ENCODE measurements around the gene BICC1. TPM values are rescaled to one million over a fixed set of nuclear protein-coding genes. Genes with fewer than 3 reads are reported as not detected.

BICC1 gene
- total and polyA plus RNA-seq, 2 of the 13 experiments (the other 11 are each of a cell fraction or from before 2014, with no cell fraction given), result 0.18 to 1.5 TPM

GRCh38 chr10:58546722-58547445, 34.2 kb downstream of the BICC1 start:
- Histone ChIP-seq H3K36me3 (replicated peaks in 1 of 2; ENCODE audit: control insufficient read depth in 1 of 2, insufficient read depth in 2 of 2, low read length in 2 of 2) (no peaks in the 10 kb centered on the region), H3K9ac (ENCODE audit: insufficient read depth, low read depth, low read length) (no peak overlapping the region), H3K27me3 (ENCODE audit: control insufficient read depth in 1 of 2, insufficient read depth in 2 of 2, low read length in 2 of 2) (no peaks in the 10 kb centered on the region), H3K4me2 (ENCODE audit: low read depth, low read length) (no peak overlapping the region), H3K4me1 (ENCODE audit: insufficient read depth, low read length) (peaks cover 11% of the 10 kb centered on the region; the same call in 1 of the 2 replicates), H4K20me1 (ENCODE audit: insufficient read depth, low read length) (no peaks in the 10 kb centered on the region), H2AFZ (ENCODE audit: low read length) (no peak overlapping the region), H3K27ac (ENCODE audit: extremely low read length, insufficient read depth, low read length) (no peak overlapping the region), H3K9me3 (ENCODE audit: low read length) (no peaks in the 10 kb centered on the region), H3K79me2 (ENCODE audit: insufficient read depth, low read length) (peaks cover 2% of the 10 kb centered on the region), H3K4me3 (replicated peaks in 1 of 3; ENCODE audit: insufficient read depth in 1 of 3, low read depth in 2 of 3, low read length in 3 of 3) (no peak overlapping the region)
- no TSS peak for BruUV-seq (replicated peaks)
- in situ Hi-C loops (cut with HindIII; ENCODE audit: extremely low pct_ligation_motif_present, low pct_unique_long_range_greater_than_20kb) (no loop called here), intact Hi-C loops (cut with micrococcal nuclease; ENCODE audit: unreplicated experiment) (no loop called here)
- ChIA-PET CTCF (ENCODE audit: low intra/inter-chr PET ratio, low total read pairs) (no interaction called here), POLR2A (no interaction called here)
- TF ChIP-seq ZNF7 (CRISPR knock-in tag; IDR thresholded peaks at IDR 0.05) (no peak), MED8 (CRISPR knock-in tag; IDR thresholded peaks at IDR 0.05; ENCODE audit: insufficient replicate concordance) (no peak), ZNF557 (CRISPR knock-in tag; IDR thresholded peaks at IDR 0.05) (no peak), ZNF878 (CRISPR knock-in tag; IDR thresholded peaks at IDR 0.05) (no peak), LRRFIP1 (CRISPR knock-in tag; conservative IDR thresholded peaks at IDR 0.05) (no peak), CCAR2 (optimal IDR thresholded peaks at IDR 0.05; ENCODE audit: low read depth, low read length) (no peak), TFAP4 (IDR thresholded peaks at IDR 0.05; ENCODE audit: borderline replicate concordance, low read depth) (no peak), POLR2AphosphoS2 (IDR thresholded peaks at IDR 0.05; ENCODE audit: low read depth, low read length) (no peak), SNAPC2 (CRISPR knock-in tag; IDR thresholded peaks at IDR 0.05) (no peak), ATRX (CRISPR knock-in tag; IDR thresholded peaks at IDR 0.05; ENCODE audit: borderline replicate concordance) (no peak)
- no peak for FAIRE-seq
- DNase-seq (ENCODE audit: low spot score), result no peak
- no peak for ATAC-seq
- 88% methylated on average over 2 of the region's 2 CpGs for WGBS (ENCODE audit: low lambda C conversion rate)
